GM23338 (cell line): Measurements from ENCODE around the gene C8G. TPM values are rescaled to one million over a fixed set of nuclear protein-coding genes. Genes with fewer than 3 reads are reported as not detected.

Source experiments
- ATAC-seq: fragments of 200-7000 bp; cut with Tn5 transposase; 3 replicates; pipeline ENCODE4 v1.9.1; 2020
- DNase-seq: peaks from one replicate; pipeline ENCODE4 v3.0.0-alpha.2; 2015; ENCODE audit warnings: low spot score
- H2AFZ ChIP-seq: fragments of 200-600 bp; sonication (generic); 2 replicates; pipeline ENCODE4 v1.8.0; 2016; ENCODE audit warnings: antibody characterized with exemption, mild to moderate bottlenecking, moderate library complexity
- H3F3A ChIP-seq: fragments of 200-600 bp; sonication (generic); replicated peaks from 2 replicates; pipeline ENCODE4 v1.8.0; 2017; ENCODE audit warnings: antibody characterized with exemption, mixed run types, low read depth
- H3K27ac ChIP-seq: fragments of 200-600 bp; sonication (generic); 2 replicates; pipeline ENCODE4 v1.6.1; 2016; ENCODE audit warnings: low read depth
- H3K27me3 ChIP-seq: fragments of 200-600 bp; sonication (generic); 2 replicates; pipeline ENCODE4 v1.8.0; 2016; ENCODE audit warnings: mild to moderate bottlenecking, mixed run types, moderate library complexity; ENCODE audit not compliant: insufficient read depth
- H3K36me3 ChIP-seq: fragments of 200-600 bp; sonication (generic); 2 replicates; pipeline ENCODE4 v1.8.0; 2016; ENCODE audit warnings: mild to moderate bottlenecking; ENCODE audit not compliant: insufficient read depth
- H3K4me1 ChIP-seq: fragments of 200-600 bp; sonication (generic); 2 replicates; pipeline ENCODE4 v1.8.0; 2016; ENCODE audit warnings: mild to moderate bottlenecking, moderate library complexity; ENCODE audit not compliant: insufficient read depth
- H3K4me2 ChIP-seq: fragments of 200-600 bp; sonication (generic); 2 replicates; pipeline ENCODE4 v1.7.1; 2017; ENCODE audit warnings: mixed run types
- H3K4me3 ChIP-seq: fragments of 200-600 bp; sonication (generic); 2 replicates; pipeline ENCODE4 v1.6.1; 2016; ENCODE audit warnings: mixed run types
- H3K79me2 ChIP-seq: fragments of 200-600 bp; sonication (generic); replicated peaks from 2 replicates; pipeline ENCODE4 v1.8.0; 2017; ENCODE audit warnings: mild to moderate bottlenecking; ENCODE audit not compliant: insufficient read depth
- H3K9me2 ChIP-seq: fragments of 200-600 bp; sonication (generic); 2 replicates; pipeline ENCODE4 v1.8.0; 2017; ENCODE audit not compliant: insufficient read depth
- H4K20me1 ChIP-seq: fragments of 200-600 bp; sonication (generic); replicated peaks from 2 replicates; pipeline ENCODE4 v1.8.0; 2017; ENCODE audit warnings: mild to moderate bottlenecking; ENCODE audit not compliant: insufficient read depth
- H3K27ac Mint-ChIP-seq: 2 replicates; pipeline ENCODE4 v1.8.0; 2020; ENCODE audit warnings: inconsistent platforms, mild to moderate bottlenecking, moderate library complexity, mixed read lengths
- H3K27me3 Mint-ChIP-seq: 3 replicates; pipeline ENCODE4 v1.8.0; 2022; ENCODE audit warnings: low read depth, mild to moderate bottlenecking, moderate library complexity, mixed read lengths, inconsistent platforms; ENCODE audit not compliant: insufficient read depth, poor library complexity
- H3K36me3 Mint-ChIP-seq: 3 replicates; pipeline ENCODE4 v1.8.0; 2021; ENCODE audit warnings: low read depth, mild to moderate bottlenecking, inconsistent platforms, moderate library complexity, mixed read lengths
- H3K4me1 Mint-ChIP-seq: 3 replicates; pipeline ENCODE4 v1.8.0; 2020; ENCODE audit warnings: mild to moderate bottlenecking, inconsistent platforms, mixed read lengths
- H3K4me3 Mint-ChIP-seq: 3 replicates; pipeline ENCODE4 v1.8.0; 2021; ENCODE audit warnings: moderate library complexity, mild to moderate bottlenecking, inconsistent platforms, mixed read lengths
- H3K9me3 Mint-ChIP-seq: 3 replicates; pipeline ENCODE4 v1.8.0; 2020; ENCODE audit warnings: moderate library complexity, mild to moderate bottlenecking, inconsistent platforms, mixed read lengths
- CREB1 ChIP-seq: fragments of 250-450 bp; sonication (Bioruptor Pico); IDR thresholded peaks from 2 replicates; pipeline ENCODE4 v1.5.0; 2020; ENCODE audit warnings: low read depth, mild to moderate bottlenecking, moderate library complexity
- EZH2 ChIP-seq: fragments of 200-600 bp; sonication (generic); IDR thresholded peaks from one replicate; pipeline ENCODE4 v1.8.0; 2017; ENCODE audit warnings: antibody characterized with exemption, mild to moderate bottlenecking, low read depth; ENCODE audit not compliant: unreplicated experiment
- EZH2phosphoT487 ChIP-seq: fragments of 200-600 bp; sonication (generic); IDR thresholded peaks from one replicate; pipeline ENCODE4 v1.8.1; 2018; ENCODE audit warnings: antibody characterized with exemption; ENCODE audit not compliant: unreplicated experiment
- REST ChIP-seq: IDR thresholded peaks from one replicate; pipeline ENCODE4 v1.6.1; 2018; ENCODE audit warnings: antibody characterized with exemption; ENCODE audit not compliant: unreplicated experiment
- ZNF114 ChIP-seq: fragments of 250-450 bp; sonication (Bioruptor Pico); IDR thresholded peaks from 2 replicates; pipeline ENCODE4 v1.5.0; 2020; ENCODE audit warnings: mild to moderate bottlenecking, moderate library complexity
- ZNF331 ChIP-seq: fragments of 250-450 bp; sonication (Bioruptor Pico); IDR thresholded peaks from 2 replicates; pipeline ENCODE4 v1.5.0; 2020; ENCODE audit warnings: low read depth, mild to moderate bottlenecking, moderate library complexity
- ZNF462 ChIP-seq: fragments of 250-450 bp; sonication (Bioruptor Pico); IDR thresholded peaks from 2 replicates; pipeline ENCODE4 v1.5.0; 2020; ENCODE audit warnings: mild to moderate bottlenecking, moderate library complexity
- polyA plus RNA-seq: library from polyadenylated mRNA; unstranded; fragments of >200 nt; fragmentation: Nextera tagmentation; extraction: Ambion mirVana; gene quantifications from 2 replicates; pipeline ENCODE4 v1.2.1, GENCODE V29; 2016
- total RNA-seq: library from RNA; depleted of rRNA; stranded (reverse); fragments of >200 nt; shearing (Covaris generic); gene quantifications from 2 replicates; pipeline ENCODE4 v1.2.3, GENCODE V29; 2014

Gene C8G
- total and polyA plus RNA-seq, 2 experiments from 2014 or later: not detected

- H3K27ac Mint-ChIP-seq: no peak overlapping the region
- Histone ChIP-seq H3K79me2 (no peaks in the 10 kb centered on the region), H3K36me3 (no peaks in the 10 kb centered on the region), H3F3A (no peaks in the 10 kb centered on the region; the same call in 1 of the 2 replicates), H3K27ac (no peak overlapping the region), H3K9me2 (0 out of 2 replicates have a peak, but pooled peaks cover 6% of the 10 kb centered on the region), H3K27me3 (no peaks in the 10 kb centered on the region), H4K20me1 (no peaks in the 10 kb centered on the region), H3K4me1 (peaks cover 5% of the 10 kb centered on the region), H3K4me2 (no peak overlapping the region), H3K4me3 (no peak overlapping the region), H2AFZ (no peak overlapping the region)
- H3K4me3 Mint-ChIP-seq: no peak overlapping the region
- DNase-seq: peak; percentile 45
- H3K4me1 Mint-ChIP-seq: peaks cover 3% of the 10 kb centered on the region; the same call in 2 of the 3 replicates
- no peaks in the 10 kb centered on the region; the same call in 2 of the 3 replicates for H3K36me3 Mint-ChIP-seq
- peaks cover 4% of the 10 kb centered on the region; the same call in 2 of the 3 replicates for H3K9me3 Mint-ChIP-seq
- no peak for ATAC-seq
- TF ChIP-seq CREB1 (no peak), REST (no peak), EZH2 (no peak), EZH2phosphoT487 (no peak), ZNF331 (CRISPR knock-in tag) (no peak), ZNF114 (CRISPR knock-in tag) (no peak), ZNF462 (no peak)
- peaks cover 4% of the 10 kb centered on the region for H3K27me3 Mint-ChIP-seq
These were observed 8.1 kb downstream of the C8G start for GRCh38 chr9:136952876-136953770.
